Small intestine (tissue), 7 donors: ENCODE results near the gene NAIF1. TPM values are rescaled to one million over a fixed set of nuclear protein-coding genes. Genes with fewer than 3 reads are reported as not detected.

Experiments
- DNase-seq, 2 donors: peaks; one replicate each; pipeline versions ENCODE4 v3.0.0 to v3.0.0-alpha.2; 2013
- FAIRE-seq: peaks from 2 replicates; lab custom pipeline; 2012; peaks lifted over from hg19 to GRCh38; lab: Jason Lieb, UNC
- H3K27ac ChIP-seq, 3 donors: one replicate each; pipeline ENCODE4 v1.5.1; 2013; ENCODE audit warnings: low read length in 2 of 3, mild to moderate bottlenecking in 2 of 3, control low read depth in 1 of 3, inconsistent platforms in 1 of 3, low read depth in 1 of 3, moderate library complexity in 1 of 3
- H3K27me3 ChIP-seq, 3 donors: one replicate each; pipeline ENCODE4 v1.6.1; 2013; ENCODE audit warnings: low read length in 3 of 3, inconsistent platforms in 1 of 3; ENCODE audit not compliant: control insufficient read depth in 3 of 3, insufficient read depth in 3 of 3
- H3K36me3 ChIP-seq, 3 donors: one replicate each; pipeline ENCODE4 v1.6.1; 2013; ENCODE audit warnings: low read length in 3 of 3, inconsistent platforms in 1 of 3, low read depth in 1 of 3, mild to moderate bottlenecking in 1 of 3, moderate library complexity in 1 of 3; ENCODE audit not compliant: control insufficient read depth in 3 of 3, insufficient read depth in 2 of 3
- H3K4me1 ChIP-seq, 3 donors: one replicate each; pipeline ENCODE4 v1.6.1; 2013; ENCODE audit warnings: low read length in 2 of 3, inconsistent platforms in 1 of 3, low read depth in 1 of 3, mild to moderate bottlenecking in 1 of 3, moderate library complexity in 1 of 3; ENCODE audit not compliant: control insufficient read depth in 3 of 3, insufficient read depth in 2 of 3
- H3K4me3 ChIP-seq, 3 donors: one replicate each; pipeline ENCODE4 v1.5.1; 2013; ENCODE audit warnings: low read length in 3 of 3, control low read depth in 1 of 3, inconsistent platforms in 1 of 3, low read depth in 1 of 3, mild to moderate bottlenecking in 1 of 3, moderate library complexity in 1 of 3
- H3K9me3 ChIP-seq, 2 donors: one replicate each; pipeline ENCODE4 v1.6.1; 2013; ENCODE audit warnings: low read depth in 1 of 2, low read length in 1 of 2; ENCODE audit not compliant: control insufficient read depth in 2 of 2, insufficient read depth in 1 of 2
- WGBS, 3 donors: extraction: QIAGEN DNeasy Blood & Tissue Kit; methylation state at CpG; one replicate each; pipeline ENCODE4 v1.1.7; 2013; 5-methylcytosine and 5-hydroxymethylcytosine counted together
- polyA plus RNA-seq, 4 donors: library from polyadenylated mRNA; stranded (reverse) in 3 of 4; unstranded in 1 of 4; fragments of 200-250 nt in 3 of 4; fragments of 120-200 nt in 1 of 4; gene quantifications; one replicate each; pipeline versions ENCODE4 v1.2.1 to v1.2.3, GENCODE V29; 2013
- donor health status: healthy with polysubstance abuse.
- donor health status: control.
- donor health status: control.
- donor health status: Bipolar disorder and iron deficiency.
- donor health status: healthy.

Gene NAIF1
- polyA plus RNA-seq, 4 donors, result 8.1 to 10.0 (median 9.0) TPM

- DNase-seq (no peak), FAIRE-seq (no peak)
- H3K36me3 ChIP-seq, result peaks cover 0 to 25% (median 0%) of the 10 kb centered on the region in 3 donors
- no peaks in the 10 kb centered on the region for H3K27me3 ChIP-seq
- H3K9me3 ChIP-seq, result no peaks in the 10 kb centered on the region
- WGBS, 3 donors, result 89 to 94% (median 93%) methylated on average over 28 of the region's 28 CpGs
- H3K27ac ChIP-seq, result no peak overlapping the region
- H3K4me3 ChIP-seq, result no peak overlapping the region
- peaks cover 7 to 20% (median 15%) of the 10 kb centered on the region in 3 donors for H3K4me1 ChIP-seq
Measured at GRCh38 chr9:128062846-128063831, 4.0 kb downstream of the NAIF1 start.

- Histone ChIP-seq H3K27me3 (no peaks in the 10 kb centered on the region), H3K9me3 (no peaks in the 10 kb centered on the region), H3K36me3 (peaks cover 0 to 25% (median 0%) of the 10 kb centered on the region in 3 donors), H3K27ac (peak overlapping the region in 1 of 3 donors; percentile 6), H3K4me1 (peaks cover 7 to 20% (median 18%) of the 10 kb centered on the region in 3 donors), H3K4me3 (no peak overlapping the region)
- DNase-seq, result no peak
- WGBS, 3 donors, result 71 to 77% (median 76%) methylated on average over 6 of the region's 6 CpGs
- FAIRE-seq, result no peak
Measured at GRCh38 chr9:128062279-128062678, 4.8 kb downstream of the NAIF1 start.

- Histone ChIP-seq H3K36me3 (peaks cover 0 to 25% (median 0%) of the 10 kb centered on the region in 3 donors), H3K27ac (peak overlapping the region in 1 of 3 donors; percentile 85), H3K27me3 (no peaks in the 10 kb centered on the region), H3K4me1 (peaks cover 4 to 15% (median 12%) of the 10 kb centered on the region in 3 donors), H3K4me3 (no peak overlapping the region), H3K9me3 (no peaks in the 10 kb centered on the region)
- DNase-seq (no peak), FAIRE-seq (no peak)
- WGBS, 3 donors, result 57 to 76% (median 59%) methylated on average over 13 of the region's 13 CpGs
Measured at GRCh38 chr9:128061275-128061960, 5.7 kb downstream of the NAIF1 start.

GRCh38 chr9:128059365-128059983 is 7.6 kb downstream of the NAIF1 start:
- Histone ChIP-seq H3K9me3 (no peaks in the 10 kb centered on the region), H3K4me1 (peaks cover 0 to 14% (median 4%) of the 10 kb centered on the region in 3 donors), H3K27me3 (no peaks in the 10 kb centered on the region), H3K27ac (no peak overlapping the region), H3K4me3 (no peak overlapping the region), H3K36me3 (peaks cover 0 to 25% (median 0%) of the 10 kb centered on the region in 3 donors)
- DNase-seq (no peak), FAIRE-seq (no peak)
- 85 to 95% (median 93%) methylated on average over 6 of the region's 6 CpGs for WGBS, 3 donors

GRCh38 chr9:128057724-128058409 is 9.3 kb downstream of the NAIF1 start:
- Histone ChIP-seq H3K4me3 (no peak overlapping the region), H3K27me3 (no peaks in the 10 kb centered on the region), H3K4me1 (peaks cover 0 to 16% (median 4%) of the 10 kb centered on the region in 3 donors), H3K36me3 (peaks cover 0 to 15% (median 0%) of the 10 kb centered on the region in 3 donors), H3K9me3 (no peaks in the 10 kb centered on the region), H3K27ac (no peak overlapping the region)
- WGBS, 3 donors, result 76 to 82% (median 76%) methylated on average over 8 of the region's 8 CpGs
- FAIRE-seq (no peak), DNase-seq (no peak)

GRCh38 chr9:128056887-128057723 is 10.0 kb downstream of the NAIF1 start:
- Histone ChIP-seq H3K4me3 (no peak overlapping the region), H3K27ac (peak overlapping the region in 1 of 3 donors; percentile 47), H3K36me3 (peaks cover 0 to 8% (median 0%) of the 10 kb centered on the region in 3 donors), H3K9me3 (no peaks in the 10 kb centered on the region), H3K4me1 (peaks cover 0 to 24% (median 4%) of the 10 kb centered on the region in 3 donors), H3K27me3 (no peaks in the 10 kb centered on the region)
- DNase-seq, result peak in 1 of 2 donors; percentile 58
- no peak for FAIRE-seq
- WGBS, 3 donors, result 43 to 70% (median 55%) methylated on average over 14 of the region's 14 CpGs

GRCh38 chr9:128056086-128056485 is 11.0 kb downstream of the NAIF1 start:
- Histone ChIP-seq H3K36me3 (no peaks in the 10 kb centered on the region), H3K27me3 (no peaks in the 10 kb centered on the region), H3K27ac (peak overlapping the region in 1 of 3 donors; percentile 51), H3K4me3 (no peak overlapping the region), H3K4me1 (peaks cover 0 to 32% (median 0%) of the 10 kb centered on the region in 3 donors), H3K9me3 (no peaks in the 10 kb centered on the region)
- 80 to 96% (median 92%) methylated on average over 3 of the region's 3 CpGs for WGBS, 3 donors
- no peak for FAIRE-seq
- DNase-seq, result no peak
